Mesendoderm (in vitro differentiated cells): Measurements from ENCODE around the gene OR9G4. TPM values are rescaled to one million over a fixed set of nuclear protein-coding genes. Genes with fewer than 3 reads are reported as not detected.

Source experiments
- DNase-seq: peaks from one replicate; pipeline ENCODE4 v3.0.0; 2013
- H2AK5ac ChIP-seq: 2 replicates; pipeline ENCODE4 v1.6.1; 2013; ENCODE audit warnings: low read length, inconsistent platforms
- H2BK120ac ChIP-seq: 2 replicates; pipeline ENCODE4 v1.6.1; 2013; ENCODE audit warnings: low read depth, mild to moderate bottlenecking, low read length, moderate library complexity, mixed read lengths
- H2BK15ac ChIP-seq: replicated peaks from 2 replicates; pipeline ENCODE4 v1.6.1; 2013; ENCODE audit warnings: low read depth, mild to moderate bottlenecking, moderate library complexity
- H2BK5ac ChIP-seq: 2 replicates; pipeline ENCODE4 v1.6.1; 2013; ENCODE audit warnings: low read length, inconsistent platforms
- H3K18ac ChIP-seq: 2 replicates; pipeline ENCODE4 v1.6.1; 2013; ENCODE audit warnings: mild to moderate bottlenecking, low read length, mixed read lengths
- H3K23ac ChIP-seq: one replicate; pipeline ENCODE4 v1.6.1; 2013; ENCODE audit warnings: low read length
- H3K27ac ChIP-seq: 2 replicates; pipeline ENCODE4 v1.5.1; 2013; ENCODE audit warnings: low read depth, mild to moderate bottlenecking, inconsistent platforms, low read length, moderate library complexity
- H3K27me3 ChIP-seq: 2 replicates; pipeline ENCODE4 v1.6.1; 2013; ENCODE audit warnings: low read length, control low read depth, mild to moderate bottlenecking, inconsistent platforms; ENCODE audit not compliant: insufficient read depth, poor library complexity
- H3K36me3 ChIP-seq: 2 replicates; pipeline ENCODE4 v1.6.1; 2013; ENCODE audit warnings: low read length, inconsistent platforms; ENCODE audit not compliant: control insufficient read depth, insufficient read depth
- H3K4ac ChIP-seq: one replicate; pipeline ENCODE4 v1.6.1; 2013; ENCODE audit warnings: low read depth, mild to moderate bottlenecking, low read length, moderate library complexity
- H3K4me1 ChIP-seq: 2 replicates; pipeline ENCODE4 v1.6.1; 2013; ENCODE audit warnings: low read depth, low read length, inconsistent platforms; ENCODE audit not compliant: control insufficient read depth
- H3K4me2 ChIP-seq: 2 replicates; pipeline ENCODE4 v1.6.1; 2013; ENCODE audit warnings: low read length
- H3K4me3 ChIP-seq: 2 replicates; pipeline ENCODE4 v1.5.1; 2013; ENCODE audit warnings: mild to moderate bottlenecking, low read length
- H3K56ac ChIP-seq: one replicate; pipeline ENCODE4 v1.6.1; 2013; ENCODE audit warnings: low read length
- H3K79me1 ChIP-seq: 2 replicates; pipeline ENCODE4 v1.6.1; 2013; ENCODE audit warnings: low read length, inconsistent platforms
- H3K79me2 ChIP-seq: 2 replicates; pipeline ENCODE4 v1.6.1; 2013; ENCODE audit warnings: mild to moderate bottlenecking, low read length; ENCODE audit not compliant: control insufficient read depth, insufficient read depth
- H3K9ac ChIP-seq: 2 replicates; pipeline ENCODE4 v1.6.1; 2013; ENCODE audit warnings: low read length, inconsistent platforms
- H4K5ac ChIP-seq: one replicate; pipeline ENCODE4 v1.6.1; 2013; ENCODE audit warnings: low read length
- H4K8ac ChIP-seq: one replicate; pipeline ENCODE4 v1.6.1; 2013; ENCODE audit warnings: low read depth, mild to moderate bottlenecking, control low read depth, low read length, moderate library complexity
- WGBS: extraction: QIAGEN DNeasy Blood & Tissue Kit; methylation state at CpG from one replicate; pipeline ENCODE4 v1.1.7; 2013; ENCODE audit warnings: low lambda C conversion rate, missing lambda C conversion rate; ENCODE audit not compliant: insufficient coverage; ENCODE audit errors: extremely low coverage; 5-methylcytosine and 5-hydroxymethylcytosine counted together
- small RNA-seq: library from polyadenylated mRNA; stranded (forward); fragments of <200 nt; extraction: miRNeasy Mini kit (QIAGEN cat#:217004); gene quantifications from one replicate; pipeline ENCODE3, GENCODE V24; 2013; ENCODE audit not compliant: insufficient read depth

The OR9G4 gene

DNA sequence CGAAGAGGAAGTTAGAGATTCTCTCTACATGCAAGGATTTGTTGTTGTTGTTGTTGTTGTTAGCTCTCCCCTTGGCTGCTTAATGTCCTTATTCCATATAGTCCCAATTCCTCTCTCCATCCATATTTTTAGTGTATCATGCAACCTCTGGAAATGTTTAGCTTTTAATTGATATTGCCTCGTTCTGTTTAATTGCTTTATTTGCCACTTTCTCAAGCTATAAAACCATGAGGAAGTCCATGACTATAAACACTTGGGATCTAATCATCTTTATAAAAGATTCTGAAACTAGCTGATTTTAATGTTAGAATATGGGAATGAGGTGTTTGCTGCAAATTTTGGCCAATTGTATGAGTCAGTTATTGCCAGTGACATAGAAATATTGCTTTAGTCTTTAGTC is 55.1 kb downstream of the OR9G4 start:
- Histone ChIP-seq H3K79me1 (no peaks in the 10 kb centered on the region), H3K4me1 (no peaks in the 10 kb centered on the region), H2BK15ac (no peak overlapping the region), H3K4ac (no peak overlapping the region), H3K18ac (no peak overlapping the region), H2BK120ac (no peak overlapping the region), H3K9ac (no peak overlapping the region), H4K8ac (no peak overlapping the region), H3K27me3 (no peaks in the 10 kb centered on the region), H2BK5ac (no peak overlapping the region), H3K79me2 (no peaks in the 10 kb centered on the region), H3K23ac (no peak overlapping the region), H3K4me2 (no peak overlapping the region), H4K5ac (no peak overlapping the region), H3K56ac (no peak overlapping the region), H3K4me3 (no peak overlapping the region), H2AK5ac (no peak overlapping the region), H3K36me3 (no peaks in the 10 kb centered on the region), H3K27ac (no peak overlapping the region)
- DNase-seq = no peak
- WGBS = no CpG with 5 or more reads among the region's 2 CpGs

Small RNA genes within 50 kb of the gene (small RNA-seq; reads per million reads assigned to genes)
- gene AP001803.1 (not detected), gene MIR6128 (not detected)
